Measurements from ENCODE around the gene COL25A1. TPM values are rescaled to one million over a fixed set of nuclear protein-coding genes. Genes with fewer than 3 reads are reported as not detected.

Gene COL25A1
- total RNA-seq (2014; rRNA removed; shearing (Covaris generic)) = not detected in 2 replicates

DNA sequence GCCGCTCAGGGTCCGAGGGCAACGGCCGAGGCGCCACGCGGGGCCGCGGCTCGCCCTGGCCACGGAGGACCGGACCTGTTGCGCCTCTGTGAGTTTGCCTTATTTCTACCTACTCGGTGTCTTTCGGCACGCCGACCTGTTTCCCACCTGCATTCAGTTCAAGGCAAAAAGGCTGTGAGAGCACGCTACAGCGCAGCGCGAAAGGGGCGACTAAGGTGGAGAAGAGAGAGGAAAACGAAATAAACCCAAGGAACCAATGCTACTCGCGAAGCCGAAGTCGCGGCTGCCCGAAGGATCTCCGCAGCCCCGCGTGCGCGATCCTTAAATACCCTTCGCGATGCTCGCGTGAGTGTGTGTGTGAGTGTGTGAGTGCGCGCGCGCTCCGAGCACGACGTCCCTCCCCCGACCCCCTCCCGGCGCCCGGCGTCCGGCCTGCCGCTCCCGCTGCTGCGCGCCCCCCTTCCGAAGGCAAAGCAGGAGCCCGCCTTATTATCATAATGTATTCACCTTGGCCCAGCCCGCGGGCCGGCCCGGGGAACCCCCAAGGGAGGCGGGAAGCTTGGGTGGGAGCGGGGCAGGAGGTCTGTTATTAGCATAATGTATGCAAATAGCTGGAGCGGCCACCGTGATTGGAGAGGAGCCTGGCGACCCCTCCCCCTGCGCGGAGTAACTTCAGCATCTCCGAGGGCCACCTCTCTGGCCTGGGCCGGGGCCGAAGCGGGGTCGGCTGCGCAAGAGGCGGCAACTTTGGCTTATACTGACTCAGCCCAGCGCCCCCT, at the start of gene COL25A1:
Gene COL25A1 (minus strand): TSS at position 298 of the 779 bp plus-strand sequence.
- no peak for DNase-seq (ENCODE audit: low read depth)

DNA sequence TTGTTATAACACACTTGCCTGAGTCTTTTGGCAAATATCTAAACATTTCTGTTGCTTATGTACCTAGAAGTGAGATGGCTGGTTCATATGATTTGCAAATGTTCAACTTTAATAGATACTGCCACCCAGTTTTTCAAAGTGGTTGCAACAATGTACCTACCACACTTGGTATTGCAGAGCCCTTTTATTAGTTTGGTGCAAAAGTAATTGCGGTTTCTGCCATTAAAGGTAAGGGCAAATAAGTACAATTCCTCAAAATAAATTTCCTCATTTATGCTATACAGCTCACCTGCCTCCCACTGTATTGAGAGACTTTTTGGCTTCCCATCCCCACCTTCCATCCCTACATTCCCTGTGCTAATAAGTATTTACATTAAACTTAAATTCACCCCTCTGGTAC, 47.7 kb upstream of the COL25A1 start:
- no peak for DNase-seq (ENCODE audit: low read depth)

DNA sequence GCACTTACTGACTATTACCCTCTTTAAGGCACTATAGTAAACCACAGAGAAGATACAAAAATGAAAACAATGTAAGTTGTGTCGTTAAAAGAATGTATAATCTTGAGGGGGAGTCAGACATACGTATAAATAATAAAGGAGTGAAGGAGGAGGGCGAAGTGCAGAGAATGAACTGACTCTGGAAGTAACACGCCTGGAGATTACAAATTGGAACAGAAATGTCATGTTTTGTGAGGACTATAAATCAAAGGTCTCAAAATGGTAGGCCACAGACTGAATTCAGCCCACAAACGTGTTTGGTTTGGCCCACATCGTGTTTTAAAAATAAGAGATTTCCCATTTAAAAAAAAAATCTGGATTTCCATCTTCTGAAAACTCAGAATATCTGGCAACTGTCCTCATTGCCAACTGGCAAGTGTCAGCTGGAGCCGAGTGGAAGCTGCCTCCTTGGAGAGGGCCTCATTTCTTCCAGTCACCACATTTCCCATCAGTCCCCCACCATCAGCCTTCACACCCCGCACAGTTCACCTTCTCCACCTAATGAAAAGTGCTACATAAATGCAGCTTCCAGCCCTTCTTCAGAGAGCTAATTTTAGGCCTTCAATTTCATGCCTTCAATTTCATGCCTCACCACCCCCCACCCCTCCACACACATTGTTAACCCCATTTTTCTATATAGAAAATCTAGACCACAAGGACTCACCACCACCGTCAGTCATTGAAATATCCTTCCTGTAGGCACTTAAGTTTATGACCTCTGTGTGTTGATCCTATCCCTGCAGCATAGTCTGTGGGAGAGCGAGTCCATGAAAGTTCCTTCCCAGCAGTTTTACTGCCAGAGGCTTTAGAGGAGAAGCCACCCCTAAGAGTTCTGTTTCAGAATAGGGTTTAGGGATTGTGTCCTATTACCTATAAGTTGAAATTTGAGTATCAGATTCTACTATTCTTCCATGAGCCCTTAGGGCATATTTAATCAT, 32.0 kb upstream of the COL25A1 start:
- no peak for DNase-seq (ENCODE audit: low read depth)

DNA sequence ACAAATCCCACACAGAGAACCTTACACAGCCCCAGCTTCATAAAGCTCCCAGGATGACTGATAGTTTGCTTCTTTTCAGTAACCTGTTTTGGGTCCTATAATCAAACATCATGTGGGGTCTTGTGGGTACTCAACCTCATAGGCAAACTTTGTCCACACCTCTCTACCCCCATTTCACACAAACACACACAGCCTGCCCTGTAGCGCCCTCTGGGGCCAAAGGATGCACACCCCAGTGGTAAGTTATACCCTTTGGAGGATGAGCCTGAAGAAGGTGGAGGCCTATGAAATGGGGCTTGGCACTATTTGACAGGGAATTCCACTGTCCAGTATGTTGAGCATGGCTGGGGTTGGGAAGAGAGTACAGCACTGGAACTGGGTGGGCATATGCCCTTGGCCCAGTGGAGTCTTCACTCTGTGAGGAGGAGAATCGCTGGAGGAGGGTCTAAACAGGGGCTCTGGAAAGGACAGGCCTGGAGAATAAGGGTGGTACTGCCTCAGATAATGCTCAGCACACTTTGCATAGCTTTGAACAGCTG, 30.5 kb upstream of the COL25A1 start:
- no peak for DNase-seq (ENCODE audit: low read depth)

DNA sequence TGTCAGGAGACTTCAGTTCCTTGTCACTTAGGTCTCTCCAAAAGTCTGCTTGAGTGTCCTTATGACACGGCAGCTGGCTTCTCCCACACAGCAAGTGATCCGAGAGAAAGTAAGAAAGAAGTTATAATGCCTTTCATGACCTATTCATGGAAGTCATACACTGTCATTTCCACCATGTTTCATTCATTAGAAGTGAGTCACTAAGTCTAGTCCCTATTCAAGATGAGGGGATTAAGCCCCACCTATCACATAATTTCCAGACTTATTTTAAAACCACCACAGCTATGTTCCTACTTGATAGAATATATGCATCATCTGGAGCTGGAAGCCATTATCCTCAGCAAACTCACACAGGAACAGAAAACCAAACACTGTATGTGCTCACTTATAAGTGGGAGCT, 25.2 kb upstream of the COL25A1 start:
- DNase-seq (ENCODE audit: low read depth) = no peak

DNA sequence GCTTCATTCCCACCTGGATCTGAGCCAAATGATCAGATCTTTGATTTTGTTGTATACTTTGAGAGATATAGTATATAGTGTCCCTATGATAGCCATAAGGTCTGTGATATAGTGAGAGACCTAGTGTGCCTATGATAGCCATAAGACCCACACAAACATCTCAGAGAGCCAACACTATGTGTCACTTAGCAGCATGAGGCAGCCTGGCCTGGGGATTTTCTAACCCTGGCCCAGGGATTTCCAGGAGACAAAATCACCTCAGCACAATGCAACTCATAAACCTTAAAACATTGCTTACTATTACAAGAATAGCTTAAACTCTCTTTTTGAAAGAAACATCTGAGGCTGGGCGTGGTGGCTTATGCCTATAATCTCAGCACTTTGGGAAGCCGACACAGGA, 23.2 kb upstream of the COL25A1 start:
- DNase-seq (ENCODE audit: low read depth) = no peak

DNA sequence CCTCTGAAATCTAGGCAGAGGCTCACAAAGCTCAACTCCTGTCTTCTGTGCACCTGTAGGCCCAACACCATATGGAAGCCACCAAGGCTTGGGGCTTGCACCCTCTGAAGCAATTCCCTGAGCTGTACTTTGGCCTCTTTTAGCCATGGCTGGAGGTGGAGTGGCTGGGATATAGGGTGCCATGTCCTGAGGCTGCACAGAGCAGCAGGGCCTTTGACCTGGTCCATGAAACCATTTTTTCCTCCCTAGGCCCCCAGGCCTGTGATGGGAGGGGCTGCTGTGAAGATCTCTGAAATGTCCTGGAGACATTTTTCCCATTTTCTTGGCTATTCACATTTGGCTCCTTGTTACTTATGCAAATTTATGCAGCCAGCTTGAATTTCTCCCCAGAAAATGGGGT, 20.9 kb upstream of the COL25A1 start:
- no peak for DNase-seq (ENCODE audit: low read depth)

DNA sequence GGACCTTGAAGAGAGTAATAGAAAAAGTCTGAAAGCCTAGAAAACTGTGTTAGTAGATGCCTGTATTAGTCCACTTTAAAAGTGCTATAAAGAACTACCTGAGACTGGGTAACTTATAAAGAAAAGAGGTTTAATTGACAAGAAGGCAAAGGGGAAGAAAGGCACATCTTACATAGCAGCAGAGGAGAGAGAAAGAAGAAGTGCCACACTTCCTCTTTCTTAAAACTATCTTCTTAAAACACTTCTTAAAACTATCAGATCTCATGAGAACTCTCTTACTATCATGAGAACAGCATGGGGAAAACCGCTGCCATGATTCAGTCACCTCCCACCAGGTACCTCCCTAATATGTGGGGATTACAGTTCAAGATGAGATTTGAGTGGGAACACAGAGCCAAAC, 18.8 kb upstream of the COL25A1 start:
- no peak for DNase-seq (ENCODE audit: low read depth)

DNA sequence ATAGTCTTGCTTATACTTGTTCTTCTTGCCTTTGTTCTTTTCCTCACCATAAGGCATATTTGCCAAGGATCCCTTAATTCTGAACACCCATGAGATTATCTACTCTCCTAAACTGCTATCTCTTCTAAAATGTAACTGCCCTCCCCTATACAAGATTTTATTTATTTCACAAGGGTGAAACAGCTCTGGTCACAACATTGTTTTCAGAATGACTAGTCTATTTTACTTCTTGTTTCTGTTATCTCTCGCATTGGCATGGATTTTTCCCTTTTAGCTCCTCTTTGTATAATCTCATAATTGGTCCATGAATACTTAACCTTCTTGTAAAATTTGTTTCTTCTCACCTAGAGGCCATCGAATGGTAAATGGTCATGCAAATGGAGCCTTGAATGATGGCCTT, 17.2 kb upstream of the COL25A1 start:
- no peak for DNase-seq (ENCODE audit: low read depth)

DNA sequence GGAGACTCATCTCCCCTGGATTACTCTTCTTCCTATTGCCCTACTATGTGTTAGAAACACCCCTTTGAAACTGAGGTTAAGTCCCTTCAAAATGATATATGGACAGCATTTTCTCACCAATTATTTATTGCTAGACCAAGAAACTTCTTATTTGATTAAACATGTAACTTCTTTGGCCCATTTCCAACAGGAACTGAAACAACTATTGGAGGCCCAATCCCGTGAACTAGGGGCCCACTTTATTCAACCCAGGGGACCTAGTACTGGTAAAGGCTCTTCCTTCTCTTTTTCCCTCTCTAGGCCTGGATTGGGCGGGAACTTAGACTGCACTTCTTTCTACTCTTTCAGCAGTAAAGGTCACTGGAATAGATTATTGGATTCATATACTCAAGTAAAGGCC, 16.7 kb upstream of the COL25A1 start:
- no peak for DNase-seq (ENCODE audit: low read depth)

DNA sequence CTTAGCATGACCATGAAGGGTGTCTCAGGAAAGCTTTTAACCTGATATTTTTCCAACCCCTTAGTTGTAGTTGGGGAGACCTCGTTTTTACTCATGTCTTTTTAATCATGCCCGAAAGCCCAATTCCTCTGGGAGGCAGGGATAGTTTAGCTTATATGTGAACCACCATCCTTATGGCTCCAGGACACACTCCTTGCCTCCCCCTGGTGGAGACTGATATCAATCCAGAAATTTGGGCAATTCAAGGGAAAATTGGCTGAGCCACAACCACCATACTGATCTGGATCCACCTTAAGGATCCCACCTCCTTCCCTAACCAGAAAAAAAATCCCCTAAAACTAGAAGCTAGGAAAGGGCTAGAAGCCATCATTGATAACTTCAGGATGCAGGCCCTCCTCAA, 13.4 kb upstream of the COL25A1 start:
- no peak for DNase-seq (ENCODE audit: low read depth)

DNA sequence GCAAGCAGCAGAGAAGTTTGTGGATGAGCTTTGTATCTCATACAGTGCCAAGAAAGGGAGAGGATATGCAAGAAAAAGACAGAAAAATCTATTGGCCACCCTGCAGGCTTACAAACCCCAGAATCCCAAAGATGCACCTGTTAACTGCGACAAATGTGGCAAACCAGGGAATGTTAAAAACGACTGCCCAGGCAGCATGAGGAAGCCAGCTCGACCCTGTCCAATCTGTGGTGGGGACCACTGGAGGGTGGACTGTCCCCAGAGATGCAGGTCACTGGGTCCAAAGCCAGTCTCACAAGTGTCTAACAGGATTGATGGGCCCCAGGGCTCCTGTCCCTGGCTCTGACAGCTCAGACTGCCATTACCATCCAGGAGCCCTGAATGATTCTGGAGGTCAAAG, 12.9 kb upstream of the COL25A1 start:
- DNase-seq (ENCODE audit: low read depth) = no peak

DNA sequence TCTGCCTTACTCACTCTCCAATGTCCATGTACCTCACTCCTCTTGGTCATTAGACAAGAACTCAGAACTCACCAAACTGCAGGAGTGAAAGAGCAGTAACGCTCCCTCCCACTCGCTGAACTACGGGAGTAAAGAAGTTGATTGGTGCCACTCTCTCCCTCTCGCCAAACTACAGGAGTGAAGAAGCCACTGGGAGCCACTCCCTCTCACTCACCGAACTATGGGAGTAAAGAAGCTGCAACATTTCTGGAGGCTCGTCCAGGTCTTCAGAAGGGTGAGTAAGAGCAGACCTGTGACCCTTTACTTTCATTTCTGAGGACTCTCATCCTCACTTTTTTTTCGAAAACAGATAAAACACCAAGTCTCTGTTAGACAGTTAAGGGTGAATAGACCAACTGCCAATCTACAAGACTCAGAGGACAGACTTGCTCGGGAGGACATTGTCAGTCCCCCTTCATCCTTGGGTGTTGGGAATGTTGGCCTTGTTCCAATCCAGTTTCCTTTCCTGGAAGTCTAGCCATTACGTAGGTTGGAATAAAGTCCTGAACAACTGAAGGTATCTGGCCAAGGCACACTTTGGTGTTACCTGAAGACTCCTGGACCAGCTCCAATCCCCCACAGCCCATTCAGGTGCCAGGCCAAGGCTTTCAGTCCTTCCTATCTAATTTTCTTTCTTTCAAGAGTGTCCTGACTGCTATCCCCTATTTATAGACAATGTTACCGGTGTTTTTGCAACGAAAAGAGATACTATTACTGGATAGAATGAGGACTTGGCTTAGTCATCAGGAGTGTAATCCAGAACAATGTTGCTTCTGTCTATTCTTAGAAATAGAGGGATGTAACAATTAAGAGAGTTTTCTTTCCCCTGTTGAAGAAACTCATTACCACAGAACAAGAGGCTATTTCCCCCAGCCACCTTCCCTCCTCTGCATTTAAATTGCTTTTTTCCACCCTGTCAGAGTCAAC, 11.0 kb upstream of the COL25A1 start:
- DNase-seq (ENCODE audit: low read depth) = no peak

DNA sequence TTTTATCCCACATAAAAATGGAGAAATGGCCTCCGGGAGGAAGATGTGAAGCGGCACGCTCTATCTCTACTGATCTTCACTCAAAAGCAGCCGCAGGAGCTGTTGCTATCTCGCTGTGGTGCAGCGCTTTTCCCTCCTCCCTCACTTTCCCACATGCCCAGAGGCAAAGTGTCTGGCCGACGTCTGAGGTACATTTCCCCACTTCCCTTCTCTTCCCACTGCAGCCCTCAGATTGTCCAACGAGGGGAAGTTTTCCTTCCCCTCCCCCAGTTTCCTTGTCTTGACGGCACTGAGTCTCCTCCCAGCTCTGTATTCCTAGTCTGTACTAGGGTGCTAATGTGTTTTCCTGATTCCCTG, 660 bp upstream of the COL25A1 start:
- peak; percentile 44 for DNase-seq (ENCODE audit: low read depth)

DNA sequence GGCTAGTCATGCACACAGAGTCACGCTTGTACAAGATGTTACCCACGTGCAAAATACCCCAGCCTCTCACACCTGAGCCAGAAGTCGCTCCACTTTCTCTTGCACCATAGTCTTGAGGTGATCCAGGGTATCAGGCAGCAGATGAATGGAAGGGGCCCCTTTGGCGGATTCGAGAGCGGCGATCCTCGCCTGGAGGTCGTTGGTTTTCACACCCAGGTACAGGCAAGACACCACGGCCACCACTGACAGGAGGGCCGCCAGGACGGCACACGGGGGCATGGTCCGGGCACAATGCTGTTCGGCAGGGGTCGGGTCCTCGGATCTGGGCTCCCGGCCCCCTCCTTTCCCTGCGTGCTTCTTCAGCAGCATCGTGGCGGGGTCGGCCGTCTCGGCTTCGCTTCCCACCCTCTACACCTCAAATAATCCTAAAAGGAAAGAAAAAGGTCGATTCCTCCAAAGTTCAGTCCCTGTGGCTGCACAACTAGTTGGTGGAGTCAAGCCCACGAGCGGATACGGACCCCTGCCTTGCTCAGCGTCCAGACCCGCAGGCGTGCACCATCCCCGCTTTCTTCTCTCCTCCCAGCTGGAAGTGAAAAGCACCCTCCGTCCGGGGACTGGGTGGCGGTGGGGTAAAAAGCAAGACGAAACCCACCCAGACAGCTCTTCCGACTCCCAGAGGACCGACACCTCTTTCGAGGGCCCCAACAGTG, 652 bp downstream of the COL25A1 start:
- DNase-seq (ENCODE audit: low read depth) = no peak

DNA sequence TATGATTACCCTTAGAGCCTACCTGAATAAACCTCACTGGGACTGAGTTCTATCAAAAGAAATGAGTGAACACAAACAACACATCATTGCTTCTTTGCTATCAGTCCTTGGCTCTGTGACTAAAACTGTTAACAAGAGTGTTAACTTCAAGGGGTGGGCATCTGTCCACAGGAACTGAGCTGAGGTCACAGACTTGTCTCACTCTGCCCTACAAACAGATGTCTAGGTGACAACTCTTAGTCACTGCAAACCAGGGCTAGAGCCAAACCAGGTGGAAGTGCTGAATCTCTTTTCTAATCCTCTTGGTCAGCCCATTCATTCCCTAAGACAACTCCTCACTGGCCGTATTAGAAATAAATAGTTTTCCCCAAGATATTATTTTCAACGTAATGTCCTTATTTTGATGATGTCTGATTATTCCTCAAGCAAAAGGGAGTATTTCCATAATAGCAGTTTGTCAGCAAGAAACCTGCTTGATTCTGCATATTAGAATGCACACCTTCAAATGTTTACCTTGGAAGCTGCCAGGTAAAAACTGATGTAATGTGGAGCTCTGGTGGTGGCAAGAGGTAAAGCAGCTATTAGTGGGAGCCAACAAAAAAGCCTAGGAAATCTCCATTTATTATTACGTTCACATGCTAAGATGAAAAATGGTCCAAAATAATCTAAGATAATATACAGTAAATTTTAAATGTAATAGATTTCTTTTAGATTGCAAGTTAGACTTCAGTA, 4.0 kb downstream of the COL25A1 start:
- no peak for DNase-seq (ENCODE audit: low read depth)

DNA sequence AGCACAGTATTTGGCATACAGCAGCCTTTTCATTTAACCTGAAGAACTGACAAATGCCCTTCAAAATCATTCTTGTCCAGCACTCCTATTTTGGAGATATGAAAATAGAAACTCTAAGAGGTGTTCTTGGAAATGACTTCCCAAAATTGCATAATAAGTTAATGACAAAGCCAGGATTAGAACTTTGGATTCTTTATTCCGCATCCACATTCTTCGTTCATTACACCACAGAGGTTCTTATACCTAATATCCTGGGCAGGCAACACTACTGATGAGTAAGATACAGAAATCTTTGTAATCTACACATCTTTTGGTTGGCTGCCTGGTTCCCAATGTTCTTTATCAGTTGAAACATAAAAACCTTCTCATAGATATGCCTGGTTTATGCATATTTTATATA, 5.9 kb downstream of the COL25A1 start:
- no peak for DNase-seq (ENCODE audit: low read depth)

DNA sequence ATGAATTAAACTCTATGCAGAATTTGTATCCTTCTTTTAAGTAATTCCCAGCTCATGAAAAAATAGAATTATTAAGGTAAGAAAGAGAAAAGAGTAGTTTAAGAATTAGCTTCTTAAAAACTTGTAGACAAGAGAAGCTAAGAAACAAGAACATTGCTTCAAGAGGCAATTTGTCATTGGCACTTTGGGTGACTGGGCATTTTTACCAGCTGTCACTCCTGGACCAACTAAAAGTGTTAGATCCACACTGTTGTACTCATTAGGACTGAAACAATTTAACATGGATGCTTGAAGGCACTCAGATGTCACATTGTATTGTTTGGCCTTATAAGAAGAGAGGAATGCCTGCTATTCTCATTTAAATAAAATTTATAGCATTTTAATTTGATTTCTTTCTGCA, 7.4 kb downstream of the COL25A1 start:
- no peak for DNase-seq (ENCODE audit: low read depth)

DNA sequence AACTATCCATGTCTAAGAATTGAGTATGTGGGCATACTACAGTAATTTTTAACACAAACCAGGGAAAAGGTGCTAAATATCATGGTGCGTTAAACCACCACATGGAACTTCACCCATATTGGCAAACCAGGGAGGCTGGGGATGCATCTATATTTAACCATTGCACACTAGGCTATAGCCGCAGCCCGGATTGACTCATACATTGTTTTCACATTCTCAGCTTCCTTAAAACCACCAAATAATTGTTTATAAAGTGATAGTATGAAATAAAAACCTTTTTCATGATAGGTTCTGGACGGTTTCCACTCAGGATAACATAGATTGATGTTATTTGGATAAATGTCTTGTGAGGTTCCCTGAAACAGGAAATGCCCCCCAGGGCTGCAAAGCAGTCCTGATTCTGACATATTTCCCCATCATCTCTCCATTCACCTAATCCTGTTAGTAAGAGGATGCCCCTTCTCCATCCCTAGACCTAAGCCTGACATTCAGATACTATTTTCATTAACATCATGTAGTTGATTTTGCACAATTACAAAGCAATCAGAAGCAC, 7.9 kb downstream of the COL25A1 start:
- peak; percentile 22 for DNase-seq (ENCODE audit: low read depth)

DNA sequence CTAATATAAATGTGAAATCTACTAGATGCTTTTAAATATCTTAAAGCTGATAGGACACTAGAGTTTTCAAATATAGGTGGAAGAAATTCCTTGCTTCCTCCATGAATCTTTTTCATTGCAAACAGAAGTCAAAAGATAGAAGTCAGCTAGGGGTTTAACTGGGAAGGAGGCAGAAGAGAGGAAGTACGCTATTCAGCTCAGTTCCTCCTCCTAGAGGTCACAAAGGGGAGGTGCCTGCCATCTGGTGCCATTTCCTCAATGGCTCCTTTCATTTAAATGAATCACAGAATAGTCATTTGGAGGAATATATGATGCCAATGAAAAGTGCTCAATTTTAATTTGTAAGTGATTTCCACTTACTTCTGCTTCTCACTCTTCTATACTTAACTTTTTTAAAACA, 8.5 kb downstream of the COL25A1 start:
- peak; percentile 8 for DNase-seq (ENCODE audit: low read depth)
